Frontal cortex (tissue), 4 donors: ENCODE results near the gene PRPF39. TPM values are rescaled to one million over a fixed set of nuclear protein-coding genes. Genes with fewer than 3 reads are reported as not detected.
"Not testable (repeated sequence)": the region's sequence is repeated elsewhere in the genome, so short reads cannot be mapped to it uniquely, and the experiment has no call there.

ENCODE experiments used
- DNase-seq, 2 donors: peaks; one replicate each; pipeline ENCODE4 v3.0.0; 2012; ENCODE audit warnings: low spot score in 2 of 2
- FAIRE-seq: peaks from 2 replicates; lab custom pipeline; 2012; peaks lifted over from hg19 to GRCh38; lab: Jason Lieb, UNC
- small RNA-seq: library from RNA; depleted of rRNA; stranded (forward); fragments of <200 nt; gene quantifications from one replicate; pipeline ENCODE3, GENCODE V24; 2014
- total RNA-seq: library from RNA; depleted of rRNA; stranded (reverse); fragments of >200 nt; gene quantifications from one replicate; pipeline ENCODE4 v1.2.3, GENCODE V29; 2014
- donor health status: control.
- donor health status: control.
- donor health status: control.

The PRPF39 gene
- total RNA-seq, 1 donor from 2014 or later: 47.7 TPM

DNA sequence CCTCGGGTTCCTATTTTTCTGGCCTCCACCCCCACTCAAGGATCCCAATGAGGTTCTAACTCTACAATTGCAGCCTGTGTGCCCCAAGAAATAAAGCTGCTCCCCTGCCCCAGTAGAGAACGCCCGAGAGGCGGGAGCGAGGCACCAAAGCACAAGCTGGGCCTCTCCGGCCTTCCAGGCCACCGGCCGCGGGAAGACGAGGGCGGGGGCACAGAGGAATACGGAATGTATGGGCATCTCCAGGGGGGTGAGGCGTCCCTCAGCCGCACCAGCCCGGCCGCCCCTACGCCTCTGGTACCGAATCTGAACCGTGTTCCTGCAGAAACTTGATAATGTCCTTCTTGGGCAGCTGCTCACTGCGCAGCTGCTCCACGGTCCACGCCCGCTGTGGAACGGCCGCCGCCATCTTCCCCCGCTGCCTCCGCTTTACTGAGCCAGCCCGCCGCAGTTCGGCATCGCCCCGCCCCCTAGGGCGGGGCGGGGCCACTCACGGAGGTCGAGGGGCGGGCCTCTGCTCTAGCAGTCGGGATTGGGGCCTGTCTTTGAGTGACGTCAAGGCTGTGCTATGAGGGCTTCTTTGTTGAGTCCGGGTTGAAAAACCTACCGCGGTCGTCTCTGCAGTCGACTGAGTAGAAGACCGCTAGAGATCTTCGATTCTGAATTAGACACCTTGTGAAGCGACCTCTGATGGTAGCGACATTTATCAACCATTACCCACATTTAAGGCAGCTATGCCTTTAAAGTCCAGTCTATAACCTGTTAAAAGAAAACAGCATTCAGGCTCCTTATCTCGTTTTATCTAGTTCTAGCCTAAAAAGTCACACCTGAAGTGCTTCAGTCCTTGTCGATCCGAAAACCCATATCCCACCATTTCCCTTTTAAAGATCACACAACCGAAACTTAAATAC is 50.4 kb downstream of the PRPF39 start, which contains the start of gene FKBP3:
Gene FKBP3 (minus strand): TSS at position 431 of the 908 bp plus-strand sequence. CDS start 25 bp downstream, at position 406.
- FAIRE-seq: peak; percentile 53
- peak; percentile 90 to 96 for DNase-seq

DNA sequence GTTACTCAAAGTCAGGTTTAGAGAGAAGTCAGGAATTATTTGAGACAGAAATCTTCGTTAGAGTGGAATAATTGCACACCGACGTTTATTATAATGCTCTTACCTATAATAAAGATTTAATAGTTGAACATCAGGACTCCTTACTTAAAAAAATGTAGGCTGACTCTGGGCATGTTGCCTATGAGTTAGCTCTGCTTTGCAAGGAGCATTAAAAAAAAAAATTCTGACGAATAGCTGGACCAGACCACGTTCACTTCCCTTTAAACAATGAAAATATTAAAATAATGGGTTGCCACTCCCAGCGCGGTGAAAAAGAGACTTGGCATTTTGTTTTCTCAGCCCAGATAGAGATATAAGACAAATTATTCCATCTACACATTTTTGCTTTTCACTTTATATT is 51.2 kb downstream of the PRPF39 start:
- FAIRE-seq (no peak), DNase-seq (no peak)

DNA sequence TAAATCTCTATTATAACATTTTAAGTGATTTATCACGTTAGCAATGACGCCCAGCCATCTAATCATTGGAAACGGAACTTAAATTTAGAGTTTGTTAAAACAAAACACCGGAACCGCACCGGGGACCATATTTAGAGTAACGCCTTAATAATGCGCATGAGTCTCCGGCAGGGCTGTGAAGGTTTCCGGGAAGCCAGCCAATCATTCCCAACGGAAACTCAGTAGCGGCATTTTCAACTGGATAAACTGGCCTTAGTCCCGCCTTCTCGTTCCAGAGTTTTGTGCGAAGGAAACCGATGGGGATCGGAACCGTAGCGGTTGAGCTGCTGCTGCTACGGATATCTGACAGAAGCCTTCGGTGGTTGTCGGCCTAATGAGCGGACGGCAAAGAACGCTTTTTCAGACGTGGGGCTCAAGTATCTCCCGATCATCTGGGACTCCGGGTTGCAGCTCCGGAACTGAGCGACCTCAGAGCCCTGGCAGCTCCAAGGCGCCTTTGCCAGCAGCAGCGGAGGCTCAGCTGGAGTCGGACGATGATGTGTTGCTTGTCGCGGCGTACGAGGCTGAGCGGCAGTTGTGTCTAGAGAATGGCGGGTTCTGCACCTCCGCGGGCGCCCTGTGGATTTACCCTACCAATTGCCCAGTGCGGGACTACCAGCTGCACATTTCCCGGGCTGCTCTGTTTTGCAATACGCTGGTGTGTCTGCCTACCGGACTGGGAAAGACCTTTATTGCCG is 51.9 kb downstream of the PRPF39 start, which contains the start of gene FANCM:
Gene FANCM (plus strand): TSS at position 272 of the 737 bp plus-strand sequence. CDS start 102 bp downstream, at position 374.
- FAIRE-seq (peak; percentile 92), DNase-seq (peak; percentile 77 to 79)

DNA sequence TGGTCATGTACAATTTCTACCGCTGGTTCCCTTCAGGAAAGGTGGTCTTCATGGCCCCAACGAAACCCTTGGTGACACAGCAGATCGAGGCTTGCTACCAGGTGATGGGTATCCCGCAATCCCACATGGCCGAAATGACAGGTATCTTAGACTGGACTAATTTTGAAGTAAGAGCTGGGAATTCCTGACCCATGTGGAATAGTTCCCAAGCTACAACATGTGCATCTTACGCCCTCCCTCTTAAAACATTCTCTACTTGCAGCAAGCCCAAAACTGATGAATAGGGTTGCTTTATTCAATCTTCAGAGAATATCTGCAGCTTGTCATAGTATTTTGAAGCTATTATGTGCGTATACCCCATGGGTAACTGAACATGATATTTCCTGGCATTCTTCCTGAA is 52.5 kb downstream of the PRPF39 start:
- no peak for FAIRE-seq

DNA sequence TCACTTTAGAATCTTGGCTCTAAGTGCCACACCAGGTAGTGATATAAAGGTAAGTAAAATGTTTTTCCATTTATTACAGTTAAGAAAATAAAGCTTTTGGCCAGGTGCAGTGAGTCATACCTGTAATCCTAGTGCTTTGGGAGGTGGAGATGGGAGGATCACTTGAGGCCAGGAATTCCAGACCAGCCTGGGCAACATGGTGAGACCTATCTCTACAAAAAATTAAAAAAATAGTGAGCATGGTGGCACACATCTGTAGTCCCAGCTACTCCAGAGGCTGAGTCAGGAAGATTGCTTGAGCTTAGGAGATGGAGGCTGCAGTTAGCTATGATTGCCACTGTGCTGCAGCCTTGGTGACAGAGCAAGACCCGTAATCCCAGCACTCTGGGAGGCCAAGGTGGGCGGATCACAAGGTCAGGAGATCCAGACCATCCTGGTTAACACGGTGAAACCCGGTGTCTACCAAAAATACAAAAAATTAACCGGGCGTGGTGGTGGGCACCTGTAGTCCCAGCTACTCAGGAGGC is 56.8 kb downstream of the PRPF39 start:
- FAIRE-seq: no peak

More for the DNA sequence above, 52.5 kb downstream of the PRPF39 start:
- DNase-seq: no peak

DNA sequence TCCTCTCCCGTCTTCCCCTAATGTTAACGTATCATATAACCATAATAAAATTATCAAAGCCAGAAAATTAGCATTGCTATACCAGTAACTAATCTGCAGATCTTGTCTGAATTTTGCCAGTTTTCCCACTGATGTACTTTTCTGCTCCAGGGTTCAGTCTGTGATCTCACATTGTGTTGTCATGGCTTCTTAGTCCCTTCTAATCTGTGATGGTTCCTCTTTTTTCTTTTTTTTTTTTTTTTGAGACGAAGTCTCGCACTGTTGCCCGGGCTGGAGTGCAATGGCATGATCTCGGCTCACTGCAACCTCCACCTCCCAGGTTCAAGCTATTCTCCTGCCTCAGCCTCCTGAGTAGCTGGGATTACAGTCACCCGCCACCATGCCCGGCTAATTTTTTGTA is 58.2 kb downstream of the PRPF39 start:
- DNase-seq, FAIRE-seq: not testable (repeated sequence)

More for the DNA sequence above, 56.8 kb downstream of the PRPF39 start:
- no peak for DNase-seq

DNA sequence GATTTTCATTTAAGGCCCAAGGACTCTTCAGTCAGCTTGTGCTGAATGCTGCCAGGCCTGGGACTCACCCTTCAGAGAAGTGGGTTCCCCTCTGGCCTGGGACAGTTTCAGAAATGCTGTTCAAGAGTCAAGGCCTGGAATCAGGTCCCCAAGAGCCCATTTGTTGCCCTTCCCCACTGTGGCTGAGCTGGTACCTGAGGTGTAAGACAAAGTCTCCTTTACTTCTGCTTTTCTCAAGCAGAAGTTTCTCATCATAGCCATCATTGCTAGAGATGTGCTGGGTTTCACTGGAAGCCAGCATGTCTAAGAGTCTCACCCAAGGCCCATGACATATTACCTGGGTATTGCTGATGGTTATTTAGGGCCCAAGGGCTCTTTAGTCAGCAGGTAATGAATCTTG is 60.7 kb downstream of the PRPF39 start:
- DNase-seq: no peak
- no peak for FAIRE-seq

DNA sequence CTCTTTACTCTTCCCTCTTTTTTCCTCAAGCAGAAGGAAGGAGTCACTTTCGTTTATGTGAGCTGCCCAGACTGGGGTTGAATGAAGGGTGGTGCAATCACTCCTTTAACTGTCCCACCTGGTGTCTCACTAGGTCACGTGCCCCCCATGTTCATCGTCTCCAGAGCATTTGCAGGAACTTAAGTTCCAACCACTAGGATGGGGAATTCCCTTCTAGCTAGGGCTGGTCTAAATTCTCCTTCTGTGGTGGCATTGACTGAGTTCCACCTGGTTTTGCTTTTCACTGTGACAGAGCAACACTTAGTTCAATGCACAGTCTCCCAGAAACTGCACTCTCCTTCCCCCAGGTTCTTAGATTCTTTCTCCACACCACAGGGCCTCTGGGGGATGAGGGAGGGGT is 61.3 kb downstream of the PRPF39 start:
- DNase-seq: no peak
- no peak for FAIRE-seq

DNA sequence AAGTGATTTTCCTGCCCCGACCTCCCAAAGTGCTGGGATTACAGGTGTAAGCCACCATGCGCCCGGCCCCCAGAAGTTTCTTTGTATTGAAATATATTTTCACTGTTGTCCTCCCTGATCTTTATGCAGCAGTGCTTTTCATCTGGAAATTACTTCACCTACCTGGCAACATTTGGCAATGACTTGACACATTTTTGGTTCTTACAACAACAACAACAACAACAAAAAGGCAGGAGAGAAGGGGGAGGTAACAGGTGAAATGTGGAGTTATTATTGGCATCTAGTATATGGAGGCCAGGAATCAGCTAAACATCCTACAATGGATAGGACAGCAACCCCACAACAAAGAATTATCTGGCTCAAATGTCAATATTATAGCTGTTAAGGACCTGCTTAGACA is 65.7 kb downstream of the PRPF39 start:
- no peak for DNase-seq
- no peak for FAIRE-seq

DNA sequence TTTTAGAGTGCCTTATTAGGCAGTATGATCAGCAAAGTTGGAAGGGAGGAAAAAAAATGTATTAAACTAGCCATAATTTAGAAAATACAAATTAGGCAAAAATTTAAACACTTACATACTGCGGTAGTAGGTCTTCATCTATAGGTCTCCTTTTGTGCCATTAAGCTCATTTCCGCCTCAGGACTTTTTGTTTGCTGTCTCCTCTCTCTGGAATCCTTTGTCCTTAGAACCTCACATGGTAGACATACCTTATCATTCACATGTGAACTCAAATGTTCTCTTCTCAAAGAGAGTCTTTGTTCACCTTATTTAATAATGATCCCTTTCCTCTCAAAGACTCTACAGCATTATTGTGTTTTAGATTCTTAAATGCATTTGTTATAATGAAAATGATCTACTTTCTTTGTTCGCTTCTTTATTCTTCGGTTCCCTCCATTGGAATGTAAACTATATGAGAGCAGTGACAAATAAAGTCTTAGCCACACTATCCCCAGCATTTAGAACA is 66.5 kb downstream of the PRPF39 start:
- no peak for FAIRE-seq
- no peak for DNase-seq

DNA sequence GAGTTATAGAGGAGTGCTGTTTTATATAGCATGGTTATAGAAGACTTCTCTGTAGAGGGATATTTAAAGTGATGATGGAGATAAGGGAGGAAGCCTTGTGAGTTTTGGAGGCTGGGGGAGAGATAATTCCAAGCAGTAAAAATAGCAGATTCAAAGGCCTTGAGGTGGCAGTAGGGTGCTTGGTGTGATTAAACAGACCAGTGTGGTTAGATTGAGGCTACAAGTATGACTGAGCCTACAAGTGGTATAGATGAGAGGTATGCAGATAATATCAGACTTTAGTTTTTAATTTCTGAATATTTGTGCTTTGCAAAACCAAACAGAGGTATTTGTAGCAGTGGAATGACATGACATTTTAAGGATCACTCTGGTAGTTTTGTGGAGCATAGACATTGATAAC is 72.2 kb downstream of the PRPF39 start:
- FAIRE-seq (no peak), DNase-seq (no peak)

Small RNA genes lying within 50 kb of the gene (small RNA-seq; reads per million reads assigned to genes)
- gene RF00151 (0.13 reads per million), gene SNORD127 (3,983 reads per million, percentile 100 among the genes with 10 or more reads in this experiment)

Other genes with a start within 250 kb of the PRPF39 start
- gene KLHL28, start 122.2 kb upstream of the PRPF39 start, total RNA-seq: 48.1 TPM
- 81.5 TPM for gene TOGARAM1, start 121.9 kb upstream of the PRPF39 start, total RNA-seq
- 122 TPM for gene FKBP3, start 50.4 kb downstream of the PRPF39 start, total RNA-seq
- gene FANCM, start 51.8 kb downstream of the PRPF39 start, total RNA-seq: 10.6 TPM
- 17.9 TPM for gene MIS18BP1, start 169.1 kb downstream of the PRPF39 start, total RNA-seq